Calu3 (cell line): ENCODE data around the gene ZMYND15. TPM values are rescaled to one million over a fixed set of nuclear protein-coding genes. Genes with fewer than 3 reads are reported as not detected.

Experiments used
- BruUV-seq: library from RNA; stranded (reverse); fragments of 400-500 nt; replicated peaks from 2 replicates; lab custom pipeline; 2021; lab: Mats Ljungman, UMichigan
- CTCF ChIA-PET: fragments of 300-600 bp; sonication (Branson Sonifier 250); formaldehyde crosslinking; loops from one replicate; lab custom pipeline; 2022; ENCODE audit warnings: antibody characterized with exemption; lab: Charles Lee
- DNase-seq: peaks from one replicate; pipeline ENCODE4 v3.0.0; 2022
- H3K27ac Mint-ChIP-seq: one replicate; pipeline ENCODE4 v1.8.0; 2022; ENCODE audit warnings: mixed read lengths; ENCODE audit not compliant: unreplicated experiment
- H3K27me3 Mint-ChIP-seq: one replicate; pipeline ENCODE4 v1.8.0; 2022; ENCODE audit warnings: mixed read lengths; ENCODE audit not compliant: unreplicated experiment
- H3K36me3 Mint-ChIP-seq: one replicate; pipeline ENCODE4 v1.8.0; 2022; ENCODE audit warnings: mild to moderate bottlenecking, moderate library complexity, mixed read lengths; ENCODE audit not compliant: insufficient read depth, unreplicated experiment
- H3K4me1 Mint-ChIP-seq: one replicate; pipeline ENCODE4 v1.8.0; 2022; ENCODE audit warnings: mild to moderate bottlenecking, low read depth, mixed read lengths; ENCODE audit not compliant: unreplicated experiment
- H3K4me3 Mint-ChIP-seq: one replicate; pipeline ENCODE4 v1.8.0; 2022; ENCODE audit warnings: mild to moderate bottlenecking, low read depth, moderate library complexity, mixed read lengths; ENCODE audit not compliant: unreplicated experiment
- H3K9me3 Mint-ChIP-seq: one replicate; pipeline ENCODE4 v1.8.0; 2022; ENCODE audit warnings: low read depth, mixed read lengths; ENCODE audit not compliant: unreplicated experiment
- CTCF ChIP-seq: fragments of 200-600 bp; IDR thresholded peaks from one replicate; pipeline ENCODE4 v1.8.0; 2022; ENCODE audit warnings: antibody characterized with exemption; ENCODE audit not compliant: unreplicated experiment
- intact Hi-C: fragments of 100-400 bp; cut with micrococcal nuclease; formaldehyde crosslinking; loops from one replicate; pipeline ENCODE4 v1.10.0; 2022; ENCODE audit not compliant: unreplicated experiment
- total RNA-seq: library from RNA; stranded (reverse); gene quantifications from 2 replicates; pipeline ENCODE4 v1.2.3, GENCODE V29; 2022

ZMYND15 gene
- total RNA-seq, 1 experiment from 2014 or later = 2.2 TPM

GRCh38 chr17:4772235-4772613 lies 32.6 kb downstream of the ZMYND15 start:
- H3K36me3 Mint-ChIP-seq = no peaks in the 10 kb centered on the region
- H3K4me3 Mint-ChIP-seq = no peak overlapping the region
- BruUV-seq = no TSS peak
- no peaks in the 10 kb centered on the region for H3K9me3 Mint-ChIP-seq
- no peak for DNase-seq
- peaks cover 13% of the 10 kb centered on the region for H3K4me1 Mint-ChIP-seq
- intact Hi-C loops = no loop called here
- no peak overlapping the region for H3K27ac Mint-ChIP-seq
- CTCF ChIA-PET = interaction anchor here (0.6 to 1.3 kb wide), 2 partner anchors 18 to 208 kb away, joined by 4 to 6 read pairs; no protein-coding TSS in a partner anchor
- peaks cover 8% of the 10 kb centered on the region for H3K27me3 Mint-ChIP-seq
- no peak for TF ChIP-seq CTCF

GRCh38 chr17:4777969-4778760 lies 38.5 kb downstream of the ZMYND15 start:
- Mint-ChIP-seq H3K9me3 (no peaks in the 10 kb centered on the region), H3K36me3 (no peaks in the 10 kb centered on the region), H3K27ac (no peak overlapping the region), H3K4me1 (no peaks in the 10 kb centered on the region), H3K27me3 (peaks cover 26% of the 10 kb centered on the region), H3K4me3 (no peak overlapping the region)
- no peak for DNase-seq
- BruUV-seq = no TSS peak
- intact Hi-C loops = no loop called here
- TF ChIP-seq CTCF = no peak
- CTCF ChIA-PET = interaction anchor here (2.0 kb wide), 1 partner anchor 12 kb away, joined by 6 read pairs; no protein-coding TSS in a partner anchor

GRCh38 chr17:4780325-4780955 lies 40.8 kb downstream of the ZMYND15 start:
- Mint-ChIP-seq H3K9me3 (no peaks in the 10 kb centered on the region), H3K4me3 (no peak overlapping the region), H3K27me3 (peaks cover 18% of the 10 kb centered on the region), H3K27ac (no peak overlapping the region), H3K4me1 (no peaks in the 10 kb centered on the region), H3K36me3 (no peaks in the 10 kb centered on the region)
- no peak for TF ChIP-seq CTCF
- intact Hi-C loops = no loop called here
- CTCF ChIA-PET = interaction anchor here (2.0 kb wide), 1 partner anchor 10 kb away, joined by 6 read pairs; no protein-coding TSS in a partner anchor
- no peak for DNase-seq
- BruUV-seq = no TSS peak

- DNase-seq = no peak
- intact Hi-C loops = no loop called here
- H3K9me3 Mint-ChIP-seq = no peaks in the 10 kb centered on the region
- H3K36me3 Mint-ChIP-seq = no peaks in the 10 kb centered on the region
- CTCF ChIA-PET = no interaction called here
- H3K4me3 Mint-ChIP-seq = no peak overlapping the region
- H3K27ac Mint-ChIP-seq = no peak overlapping the region
- TF ChIP-seq CTCF = no peak
- no peaks in the 10 kb centered on the region for H3K4me1 Mint-ChIP-seq
- H3K27me3 Mint-ChIP-seq = peaks cover 18% of the 10 kb centered on the region
- no TSS peak for BruUV-seq
Measured at GRCh38 chr17:4782652-4783051, 43.0 kb downstream of the ZMYND15 start.
